HEK293 (cell line): ENCODE measurements around the gene PRPF6.

ENCODE experiments used
- CTCF ChIP-seq: fragments of 450-650 bp; formaldehyde crosslinking; IDR thresholded peaks from 2 replicates; pipeline ENCODE4 v1.5.1; 2016; ENCODE audit warnings: missing biosample characterization, missing genetic modification characterization
- YY1 ChIP-seq: fragments of 450-650 bp; formaldehyde crosslinking; IDR thresholded peaks from 2 replicates; pipeline ENCODE4 v1.5.1; 2018; ENCODE audit warnings: missing biosample characterization, missing genetic modification characterization
- ZBTB21 ChIP-seq: fragments of 450-650 bp; formaldehyde crosslinking; IDR thresholded peaks from 2 replicates; pipeline ENCODE4 v1.5.1; 2017; ENCODE audit warnings: missing biosample characterization, missing genetic modification characterization
- ZBTB7A ChIP-seq: fragments of 450-650 bp; formaldehyde crosslinking; IDR thresholded peaks from 2 replicates; pipeline ENCODE4 v1.5.1; 2016; ENCODE audit warnings: low read depth, missing biosample characterization, missing genetic modification characterization
- ZNF138 ChIP-seq: fragments of 450-650 bp; formaldehyde crosslinking; IDR thresholded peaks from 2 replicates; pipeline ENCODE4 v1.5.1; 2016; ENCODE audit warnings: missing biosample characterization, missing genetic modification characterization, borderline replicate concordance
- ZNF19 ChIP-seq: fragments of 450-650 bp; formaldehyde crosslinking; IDR thresholded peaks from 2 replicates; pipeline ENCODE4; 2016; ENCODE audit warnings: missing biosample characterization, missing genetic modification characterization, low read depth
- ZNF274 ChIP-seq, 2 experiments: fragments of 200-500 bp in 1 of 2; fragments of 450-650 bp in 1 of 2; sonication (Bioruptor generic) in 1 of 2; formaldehyde crosslinking in 1 of 2; IDR thresholded peaks; 2 replicates each; pipeline versions ENCODE4 v1.5.1 to v1.6.1; 2014 to 2016; ENCODE audit warnings: borderline replicate concordance in 1 of 2, inconsistent platforms in 1 of 2, low read length in 1 of 2, missing biosample characterization in 1 of 2, missing genetic modification characterization in 1 of 2
- ZNF423 ChIP-seq: fragments of 450-650 bp; formaldehyde crosslinking; IDR thresholded peaks from 2 replicates; pipeline ENCODE4 v1.5.1; 2016; ENCODE audit warnings: missing biosample characterization, missing genetic modification characterization
- ZNF660 ChIP-seq: fragments of 450-650 bp; IDR thresholded peaks from 2 replicates; pipeline ENCODE4 v1.5.1; 2018; ENCODE audit warnings: missing biosample characterization, mild to moderate bottlenecking, missing genetic modification characterization
- TF ChIP-seq, protein P1 (sequence below): fragments of 450-650 bp; formaldehyde crosslinking; IDR thresholded peaks from 2 replicates; pipeline ENCODE4 v1.5.1; 2016; ENCODE audit warnings: missing biosample characterization, missing genetic modification characterization
- TF ChIP-seq, protein P2 (sequence below): fragments of 450-650 bp; formaldehyde crosslinking; IDR thresholded peaks from 2 replicates; pipeline ENCODE4 v1.5.1; 2016; ENCODE audit warnings: missing biosample characterization, missing genetic modification characterization

DNA sequence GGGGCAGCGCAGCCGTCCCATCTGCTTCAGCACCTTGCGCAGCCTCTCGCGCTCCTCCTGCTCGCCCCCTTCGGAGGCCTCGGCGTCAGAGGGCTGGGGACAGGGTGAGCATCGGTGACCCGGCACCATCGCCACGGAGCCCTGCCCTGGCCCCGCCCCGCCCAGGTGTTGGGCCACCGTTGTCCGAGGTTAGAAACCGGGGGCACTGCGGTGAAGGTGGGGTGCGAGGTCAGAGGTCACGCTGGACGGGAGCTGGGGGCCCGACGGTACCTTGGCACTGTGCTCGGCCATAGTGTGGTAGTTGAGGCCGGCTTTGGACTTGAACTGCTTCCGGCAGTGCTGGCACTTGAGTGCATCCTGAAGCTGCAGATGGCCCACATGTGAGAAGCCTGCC is 17.6 kb upstream of the PRPF6 start:
- TF ChIP-seq ZNF660 (tag by site-specific recombination) (no peak), ZNF274 (IDR thresholded peaks at IDR 0.05; ENCODE audit: low read length) (no peak), ZNF274 (tag by site-specific recombination; IDR thresholded peaks at IDR 0.05; ENCODE audit: borderline replicate concordance) (no peak), YY1 (tag by site-specific recombination) (no peak), ZNF423 (no peak), ZNF19 (tag by site-specific recombination) (no peak), CTCF (tag by site-specific recombination) (no peak), ZBTB7A (tag by site-specific recombination) (no peak), ZBTB21 (tag by site-specific recombination) (no peak), ZNF138 (tag by site-specific recombination) (no peak)
- TF ChIP-seq, protein P1, sequence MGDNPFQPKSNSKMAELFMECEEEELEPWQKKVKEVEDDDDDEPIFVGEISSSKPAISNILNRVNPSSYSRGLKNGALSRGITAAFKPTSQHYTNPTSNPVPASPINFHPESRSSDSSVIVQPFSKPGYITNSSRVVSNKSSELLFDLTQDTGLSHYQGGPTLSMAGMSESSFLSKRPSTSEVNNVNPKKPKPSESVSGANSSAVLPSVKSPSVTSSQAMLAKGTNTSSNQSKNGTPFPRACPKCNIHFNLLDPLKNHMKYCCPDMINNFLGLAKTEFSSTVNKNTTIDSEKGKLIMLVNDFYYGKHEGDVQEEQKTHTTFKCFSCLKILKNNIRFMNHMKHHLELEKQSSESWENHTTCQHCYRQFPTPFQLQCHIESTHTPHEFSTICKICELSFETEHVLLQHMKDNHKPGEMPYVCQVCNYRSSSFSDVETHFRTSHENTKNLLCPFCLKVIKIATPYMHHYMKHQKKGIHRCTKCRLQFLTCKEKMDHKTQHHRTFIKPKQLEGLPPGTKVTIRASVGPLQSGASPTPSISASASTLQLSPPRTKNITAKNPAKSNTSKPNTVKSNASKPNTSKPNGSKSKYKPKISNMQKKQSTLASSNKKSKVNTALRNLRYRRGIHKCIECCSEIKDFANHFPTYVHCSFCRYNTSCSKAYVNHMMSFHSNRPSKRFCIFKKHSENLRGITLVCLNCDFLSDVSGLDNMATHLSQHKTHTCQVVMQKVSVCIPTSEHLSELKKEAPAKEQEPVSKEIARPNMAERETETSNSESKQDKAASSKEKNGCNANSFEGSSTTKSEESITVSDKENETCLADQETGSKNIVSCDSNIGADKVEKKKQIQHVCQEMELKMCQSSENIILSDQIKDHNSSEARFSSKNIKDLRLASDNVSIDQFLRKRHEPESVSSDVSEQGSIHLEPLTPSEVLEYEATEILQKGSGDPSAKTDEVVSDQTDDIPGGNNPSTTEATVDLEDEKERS (tag by site-specific recombination), result no peak
- TF ChIP-seq, protein P2, sequence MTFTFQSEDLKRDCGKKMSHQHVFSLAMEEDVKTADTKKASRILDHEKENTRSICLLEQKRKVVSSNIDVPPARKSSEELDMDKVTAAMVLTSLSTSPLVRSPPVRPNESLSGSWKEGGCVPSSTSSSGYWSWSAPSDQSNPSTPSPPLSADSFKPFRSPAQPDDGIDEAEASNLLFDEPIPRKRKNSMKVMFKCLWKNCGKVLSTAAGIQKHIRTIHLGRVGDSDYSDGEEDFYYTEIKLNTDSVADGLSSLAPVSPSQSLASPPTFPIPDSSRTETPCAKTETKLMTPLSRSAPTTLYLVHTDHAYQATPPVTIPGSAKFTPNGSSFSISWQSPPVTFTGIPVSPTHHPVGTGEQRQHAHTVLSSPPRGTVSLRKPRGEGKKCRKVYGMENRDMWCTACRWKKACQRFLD (tag by site-specific recombination), result no peak
